ENCODE data around the gene DISP3.

The DISP3 gene

GRCh38 chr1:11529330-11529729 lies 50.4 kb downstream of the DISP3 start:
- no peaks in the 10 kb centered on the region for H3K27me3 ChIP-seq (ENCODE audit: insufficient read depth, low read length, poor library complexity)
- DNase-seq (no peak), ATAC-seq (ENCODE audit: insufficient read depth, low read depth) (no peak)
- no peak overlapping the region for H3K4me2 ChIP-seq (ENCODE audit: insufficient read depth, low read length)
- H4K20me1 ChIP-seq (ENCODE audit: insufficient read depth, low read length): peaks cover 7% of the 10 kb centered on the region; the same call in 1 of the 2 replicates
- H3K79me2 ChIP-seq (ENCODE audit: insufficient read depth, low read length): no peaks in the 10 kb centered on the region
- no peaks in the 10 kb centered on the region for H3K36me3 ChIP-seq (ENCODE audit: insufficient read depth, low read length)
- H3K9me3 ChIP-seq (ENCODE audit: insufficient read depth, low read length, severe bottlenecking): no peaks in the 10 kb centered on the region
- H3K4me1 ChIP-seq (ENCODE audit: insufficient read depth, low read length): no peaks in the 10 kb centered on the region
- no peak overlapping the region for H3K27ac ChIP-seq (ENCODE audit: low read length)
- H3K4me3 ChIP-seq (ENCODE audit: low read depth in 1 of 2, low read length in 2 of 2): no peak overlapping the region
- H3K9ac ChIP-seq (ENCODE audit: low read depth, low read length): no peak overlapping the region
- H2AFZ ChIP-seq (ENCODE audit: low read depth, low read length): no peak overlapping the region
- TF ChIP-seq EZH2 (IDR thresholded peaks at IDR 0.05; ENCODE audit: borderline replicate concordance, low read depth, low read length, severe bottlenecking): no peak
- no peak for TF ChIP-seq CTCF (IDR thresholded peaks at IDR 0.05; ENCODE audit: borderline replicate concordance, extremely low read depth, low read length, poor library complexity, severe bottlenecking)

GRCh38 chr1:11529763-11530730 lies 51.1 kb downstream of the DISP3 start:
- DNase-seq (no peak), ATAC-seq (ENCODE audit: insufficient read depth, low read depth) (no peak)
- no peak for TF ChIP-seq EZH2 (IDR thresholded peaks at IDR 0.05; ENCODE audit: borderline replicate concordance, low read depth, low read length, severe bottlenecking)
- TF ChIP-seq CTCF (IDR thresholded peaks at IDR 0.05; ENCODE audit: borderline replicate concordance, extremely low read depth, low read length, poor library complexity, severe bottlenecking): no peak
- peaks cover 11% of the 10 kb centered on the region; the same call in 1 of the 2 replicates for H4K20me1 ChIP-seq (ENCODE audit: insufficient read depth, low read length)
- H3K4me1 ChIP-seq (ENCODE audit: insufficient read depth, low read length): no peaks in the 10 kb centered on the region
- H3K27ac ChIP-seq (ENCODE audit: low read length): no peak overlapping the region
- H3K79me2 ChIP-seq (ENCODE audit: insufficient read depth, low read length): no peaks in the 10 kb centered on the region
- no peaks in the 10 kb centered on the region for H3K9me3 ChIP-seq (ENCODE audit: insufficient read depth, low read length, severe bottlenecking)
- no peak overlapping the region for H3K4me2 ChIP-seq (ENCODE audit: insufficient read depth, low read length)
- H3K4me3 ChIP-seq (ENCODE audit: low read depth in 1 of 2, low read length in 2 of 2): no peak overlapping the region
- H3K36me3 ChIP-seq (ENCODE audit: insufficient read depth, low read length): no peaks in the 10 kb centered on the region
- H2AFZ ChIP-seq (ENCODE audit: low read depth, low read length): no peak overlapping the region
- no peak overlapping the region for H3K9ac ChIP-seq (ENCODE audit: low read depth, low read length)
- H3K27me3 ChIP-seq (ENCODE audit: insufficient read depth, low read length, poor library complexity): no peaks in the 10 kb centered on the region

GRCh38 chr1:11530731-11531311 lies 51.9 kb downstream of the DISP3 start:
- Histone ChIP-seq H3K27me3 (ENCODE audit: insufficient read depth, low read length, poor library complexity) (no peaks in the 10 kb centered on the region), H3K9ac (ENCODE audit: low read depth, low read length) (no peak overlapping the region), H2AFZ (ENCODE audit: low read depth, low read length) (no peak overlapping the region), H3K4me3 (ENCODE audit: low read depth in 1 of 2, low read length in 2 of 2) (no peak overlapping the region), H3K9me3 (ENCODE audit: insufficient read depth, low read length, severe bottlenecking) (no peaks in the 10 kb centered on the region), H3K36me3 (ENCODE audit: insufficient read depth, low read length) (no peaks in the 10 kb centered on the region), H3K27ac (ENCODE audit: low read length) (no peak overlapping the region), H3K4me2 (ENCODE audit: insufficient read depth, low read length) (no peak overlapping the region), H3K79me2 (ENCODE audit: insufficient read depth, low read length) (no peaks in the 10 kb centered on the region), H4K20me1 (ENCODE audit: insufficient read depth, low read length) (peaks cover 11% of the 10 kb centered on the region; the same call in 1 of the 2 replicates), H3K4me1 (ENCODE audit: insufficient read depth, low read length) (no peaks in the 10 kb centered on the region)
- DNase-seq (no peak), ATAC-seq (ENCODE audit: insufficient read depth, low read depth) (no peak)
- TF ChIP-seq EZH2 (IDR thresholded peaks at IDR 0.05; ENCODE audit: borderline replicate concordance, low read depth, low read length, severe bottlenecking) (no peak), CTCF (IDR thresholded peaks at IDR 0.05; ENCODE audit: borderline replicate concordance, extremely low read depth, low read length, poor library complexity, severe bottlenecking) (no peak)

Data from DND-41 (cell line).